Measurements from ENCODE around the gene CLPTM1L.

GRCh38 chr5:1382248-1382700 lies 37.4 kb upstream of the CLPTM1L start:
- no peak for TF ChIP-seq ZNF433 (tag by site-specific recombination; IDR thresholded peaks at IDR 0.05; ENCODE audit: low read depth)
- no peak for TF ChIP-seq HOXA7 (CRISPR knock-in tag; IDR thresholded peaks at IDR 0.05; ENCODE audit: borderline replicate concordance)
- no peak for TF ChIP-seq WT1 (tag by site-specific recombination; IDR thresholded peaks at IDR 0.05)
- TF ChIP-seq, protein P1, sequence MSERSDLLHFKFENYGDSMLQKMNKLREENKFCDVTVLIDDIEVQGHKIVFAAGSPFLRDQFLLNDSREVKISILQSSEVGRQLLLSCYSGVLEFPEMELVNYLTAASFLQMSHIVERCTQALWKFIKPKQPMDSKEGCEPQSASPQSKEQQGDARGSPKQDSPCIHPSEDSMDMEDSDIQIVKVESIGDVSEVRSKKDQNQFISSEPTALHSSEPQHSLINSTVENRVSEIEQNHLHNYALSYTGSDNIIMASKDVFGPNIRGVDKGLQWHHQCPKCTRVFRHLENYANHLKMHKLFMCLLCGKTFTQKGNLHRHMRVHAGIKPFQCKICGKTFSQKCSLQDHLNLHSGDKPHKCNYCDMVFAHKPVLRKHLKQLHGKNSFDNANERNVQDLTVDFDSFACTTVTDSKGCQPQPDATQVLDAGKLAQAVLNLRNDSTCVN (tag by site-specific recombination; optimal IDR thresholded peaks at IDR 0.05): no peak

Measured in HEK293 (cell line).